Measurements from ENCODE around the gene ZNF441.

Gene ZNF441

GRCh38 chr19:11813703-11814028 is 46.9 kb downstream of the ZNF441 start:
- H3K4me2 ChIP-seq (ENCODE audit: insufficient read depth, low read length), result peak overlapping the region; percentile 76
- H3K79me2 ChIP-seq (ENCODE audit: insufficient read depth, low read length), result peaks cover 15% of the 10 kb centered on the region
- no peaks in the 10 kb centered on the region for H4K20me1 ChIP-seq (ENCODE audit: insufficient read depth, low read length)
- H3K27me3 ChIP-seq (ENCODE audit: insufficient read depth, low read length, poor library complexity), result no peaks in the 10 kb centered on the region
- DNase-seq, result no peak
- H3K9me3 ChIP-seq (ENCODE audit: insufficient read depth, low read length, severe bottlenecking), result no peaks in the 10 kb centered on the region
- H3K4me1 ChIP-seq (ENCODE audit: insufficient read depth, low read length), result peaks cover 22% of the 10 kb centered on the region
- H3K4me3 ChIP-seq (ENCODE audit: low read depth in 1 of 2, low read length in 2 of 2), result peak overlapping the region; percentile 71 to 92; a peak in 3 of 4 replicates
- peak; percentile 56 for ATAC-seq (ENCODE audit: insufficient read depth, low read depth)
- H3K36me3 ChIP-seq (ENCODE audit: insufficient read depth, low read length), result no peaks in the 10 kb centered on the region
- TF ChIP-seq EZH2 (IDR thresholded peaks at IDR 0.05; ENCODE audit: borderline replicate concordance, low read depth, low read length, severe bottlenecking) (no peak), CTCF (IDR thresholded peaks at IDR 0.05; ENCODE audit: borderline replicate concordance, extremely low read depth, low read length, poor library complexity, severe bottlenecking) (peak; percentile 2)
- H3K9ac ChIP-seq (ENCODE audit: low read depth, low read length), result peak overlapping the region; percentile 76
- peak overlapping the region; percentile 98 for H2AFZ ChIP-seq (ENCODE audit: low read depth, low read length)
- peak overlapping the region; percentile 83 for H3K27ac ChIP-seq (ENCODE audit: low read length)

- TF ChIP-seq EZH2 (IDR thresholded peaks at IDR 0.05; ENCODE audit: borderline replicate concordance, low read depth, low read length, severe bottlenecking), result no peak
- TF ChIP-seq CTCF (IDR thresholded peaks at IDR 0.05; ENCODE audit: borderline replicate concordance, extremely low read depth, low read length, poor library complexity, severe bottlenecking), result no peak
- Histone ChIP-seq H3K27ac (ENCODE audit: low read length) (peak within 1 kb of the TSS; percentile 83), H3K9ac (ENCODE audit: low read depth, low read length) (peak within 1 kb of the TSS; percentile 76), H3K36me3 (ENCODE audit: insufficient read depth, low read length) (no peaks in the 10 kb centered on the region), H3K79me2 (ENCODE audit: insufficient read depth, low read length) (peaks cover 15% of the 10 kb centered on the region), H3K9me3 (ENCODE audit: insufficient read depth, low read length, severe bottlenecking) (no peaks in the 10 kb centered on the region), H2AFZ (ENCODE audit: low read depth, low read length) (peak within 1 kb of the TSS; percentile 98), H3K4me1 (ENCODE audit: insufficient read depth, low read length) (peaks cover 22% of the 10 kb centered on the region), H4K20me1 (ENCODE audit: insufficient read depth, low read length) (no peaks in the 10 kb centered on the region), H3K4me2 (ENCODE audit: insufficient read depth, low read length) (peak within 1 kb of the TSS; percentile 76), H3K27me3 (ENCODE audit: insufficient read depth, low read length, poor library complexity) (no peaks in the 10 kb centered on the region), H3K4me3 (ENCODE audit: low read depth in 1 of 2, low read length in 2 of 2) (peak within 1 kb of the TSS; percentile 71 to 92)
- DNase-seq (peak; percentile 90), ATAC-seq (ENCODE audit: insufficient read depth, low read depth) (peak; percentile 98)
Observed at GRCh38 chr19:11814029-11814699, 47.4 kb downstream of the ZNF441 start, which contains the start of gene ZNF440. TSS of gene ZNF440 (plus strand) at chr19:11814273. CDS start at chr19:11814448, 175 bp downstream.

GRCh38 chr19:11814700-11815035 is 47.9 kb downstream of the ZNF441 start:
- Histone ChIP-seq H3K36me3 (ENCODE audit: insufficient read depth, low read length) (peaks cover 3% of the 10 kb centered on the region; the same call in 1 of the 2 replicates), H3K27ac (ENCODE audit: low read length) (peak overlapping the region; percentile 83), H4K20me1 (ENCODE audit: insufficient read depth, low read length) (no peaks in the 10 kb centered on the region), H3K4me1 (ENCODE audit: insufficient read depth, low read length) (peaks cover 22% of the 10 kb centered on the region), H3K27me3 (ENCODE audit: insufficient read depth, low read length, poor library complexity) (no peaks in the 10 kb centered on the region), H2AFZ (ENCODE audit: low read depth, low read length) (peak overlapping the region; percentile 98), H3K9ac (ENCODE audit: low read depth, low read length) (peak overlapping the region; percentile 76), H3K79me2 (ENCODE audit: insufficient read depth, low read length) (peaks cover 19% of the 10 kb centered on the region), H3K4me2 (ENCODE audit: insufficient read depth, low read length) (peak overlapping the region; percentile 76), H3K9me3 (ENCODE audit: insufficient read depth, low read length, severe bottlenecking) (no peaks in the 10 kb centered on the region), H3K4me3 (ENCODE audit: low read depth in 1 of 2, low read length in 2 of 2) (peak overlapping the region; percentile 71 to 92)
- ATAC-seq (ENCODE audit: insufficient read depth, low read depth) (peak; percentile 10; the same call in 2 of the 3 replicates), DNase-seq (no peak)
- TF ChIP-seq CTCF (IDR thresholded peaks at IDR 0.05; ENCODE audit: borderline replicate concordance, extremely low read depth, low read length, poor library complexity, severe bottlenecking) (no peak), EZH2 (IDR thresholded peaks at IDR 0.05; ENCODE audit: borderline replicate concordance, low read depth, low read length, severe bottlenecking) (no peak)

All from DND-41 (cell line).